Astrocyte (in vitro differentiated cells and primary cell): ENCODE measurements around the gene MEGF6. TPM values are rescaled to one million over a fixed set of nuclear protein-coding genes. Genes with fewer than 3 reads are reported as not detected.

Experiments used
- DNase-seq: peaks from one replicate; pipeline ENCODE4 v3.0.0-alpha.2; 2010; ENCODE audit warnings: low read depth
- FAIRE-seq: peaks from 2 replicates; lab custom pipeline; 2011; peaks lifted over from hg19 to GRCh38; lab: Jason Lieb, UNC
- H2AFZ ChIP-seq: 2 replicates; pipeline ENCODE4 v1.6.0; 2012; ENCODE audit warnings: low read depth, low read length, inconsistent platforms
- H3K27ac ChIP-seq: 2 replicates; pipeline ENCODE4 v1.5.1; 2011; ENCODE audit warnings: low read depth, low read length, inconsistent platforms
- H3K27me3 ChIP-seq: 2 replicates; pipeline ENCODE4 v1.6.0; 2011; ENCODE audit warnings: low read length, inconsistent platforms; ENCODE audit not compliant: insufficient read depth
- H3K36me3 ChIP-seq: 2 replicates; pipeline ENCODE4 v1.5.1; 2011; ENCODE audit warnings: low read length, inconsistent platforms; ENCODE audit not compliant: insufficient read depth
- H3K4me1 ChIP-seq: 2 replicates; pipeline ENCODE4 v1.5.1; 2011; ENCODE audit warnings: low read length, inconsistent platforms; ENCODE audit not compliant: insufficient read depth
- H3K4me2 ChIP-seq: 2 replicates; pipeline ENCODE4 v1.6.0; 2012; ENCODE audit warnings: low read length, inconsistent platforms
- H3K4me3 ChIP-seq: 2 replicates; pipeline ENCODE4 v1.5.1; 2011; ENCODE audit warnings: low read depth, mild to moderate bottlenecking, low read length, inconsistent platforms; ENCODE audit not compliant: insufficient read depth
- H3K79me2 ChIP-seq: 2 replicates; pipeline ENCODE4 v1.6.0; 2012; ENCODE audit warnings: mild to moderate bottlenecking, low read length, inconsistent platforms; ENCODE audit not compliant: insufficient read depth
- H3K9ac ChIP-seq: 2 replicates; pipeline ENCODE4 v1.6.0; 2012; ENCODE audit warnings: mild to moderate bottlenecking, low read length, inconsistent platforms
- H3K9me3 ChIP-seq: 2 replicates; pipeline ENCODE4 v1.5.1; 2012; ENCODE audit warnings: low read depth, mild to moderate bottlenecking, low read length, inconsistent platforms; ENCODE audit not compliant: insufficient read depth
- H4K20me1 ChIP-seq: 2 replicates; pipeline ENCODE4 v1.6.0; 2012; ENCODE audit warnings: low read length, inconsistent platforms; ENCODE audit not compliant: insufficient read depth
- H3K27ac Mint-ChIP-seq: one replicate; pipeline ENCODE4 v1.8.0; 2021; ENCODE audit warnings: mild to moderate bottlenecking, mixed read lengths; ENCODE audit not compliant: unreplicated experiment
- H3K27me3 Mint-ChIP-seq: one replicate; pipeline ENCODE4 v1.8.0; 2021; ENCODE audit warnings: low read depth, mixed read lengths; ENCODE audit not compliant: unreplicated experiment
- H3K36me3 Mint-ChIP-seq: one replicate; pipeline ENCODE4 v1.8.0; 2021; ENCODE audit warnings: low read depth, mixed read lengths; ENCODE audit not compliant: unreplicated experiment
- H3K4me1 Mint-ChIP-seq: one replicate; pipeline ENCODE4 v1.8.0; 2021; ENCODE audit warnings: low read depth, mixed read lengths; ENCODE audit not compliant: unreplicated experiment
- H3K4me3 Mint-ChIP-seq: one replicate; pipeline ENCODE4 v1.8.0; 2021; ENCODE audit warnings: mild to moderate bottlenecking, moderate library complexity, mixed read lengths; ENCODE audit not compliant: unreplicated experiment
- H3K9me3 Mint-ChIP-seq: one replicate; pipeline ENCODE4 v1.8.0; 2021; ENCODE audit warnings: mild to moderate bottlenecking, mixed read lengths; ENCODE audit not compliant: unreplicated experiment
- EZH2 ChIP-seq: IDR thresholded peaks from 2 replicates; pipeline ENCODE4 v1.6.1; 2012; ENCODE audit warnings: mild to moderate bottlenecking, low read length, inconsistent platforms; ENCODE audit not compliant: insufficient read depth
- total RNA-seq: library from RNA; stranded (reverse); gene quantifications from 2 replicates; pipeline ENCODE4 v1.2.1, GENCODE V29; 2021
- TF ChIP-seq, protein P1 (sequence below): IDR thresholded peaks from 2 replicates; pipeline ENCODE4 v1.5.1; 2011; ENCODE audit warnings: low read depth, mild to moderate bottlenecking, inconsistent platforms, low read length, moderate library complexity; ENCODE audit not compliant: insufficient read depth

MEGF6 gene
- total RNA-seq, 1 donor from 2014 or later: 14.8 TPM

DNA sequence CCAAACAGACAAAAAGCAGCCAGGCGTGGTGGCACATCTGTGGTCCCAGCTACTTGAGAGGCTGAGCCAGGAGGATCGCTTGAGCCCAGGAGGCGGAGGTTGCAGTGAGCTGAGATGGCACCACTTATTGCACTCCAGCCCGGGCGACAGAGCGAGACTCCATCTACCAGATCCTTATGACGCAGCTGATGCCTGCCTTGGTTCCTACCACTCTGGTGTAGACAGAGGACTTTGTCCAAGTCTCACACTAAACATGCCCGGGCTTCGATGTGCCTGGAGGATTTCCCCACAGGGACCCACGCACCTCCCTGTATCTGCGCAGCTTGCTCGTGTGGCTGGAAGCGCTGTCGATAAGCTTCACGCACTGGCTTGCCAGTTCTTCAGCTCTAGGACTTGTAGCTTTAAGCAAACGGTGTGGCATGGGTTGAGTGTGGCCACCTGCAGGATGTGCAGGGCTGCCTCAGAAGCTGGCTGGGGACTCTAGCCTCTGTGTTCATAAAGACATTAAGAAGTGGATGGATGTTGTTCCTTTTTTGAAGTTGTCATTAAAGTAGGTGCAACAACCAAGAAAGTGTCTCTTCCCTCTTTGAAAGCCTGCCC, 18.4 kb upstream of the MEGF6 start:
- DNase-seq: no peak
- Mint-ChIP-seq H3K4me1 (no peaks in the 10 kb centered on the region), H3K27me3 (no peaks in the 10 kb centered on the region), H3K9me3 (no peaks in the 10 kb centered on the region), H3K4me3 (peak overlapping the region; percentile 35), H3K36me3 (peaks cover 16% of the 10 kb centered on the region), H3K27ac (no peak overlapping the region)
- Histone ChIP-seq H3K4me3 (no peak overlapping the region), H3K9ac (no peak overlapping the region), H3K36me3 (peaks cover 7% of the 10 kb centered on the region), H3K27me3 (no peaks in the 10 kb centered on the region), H4K20me1 (peaks cover 16% of the 10 kb centered on the region), H3K79me2 (peaks cover 8% of the 10 kb centered on the region), H3K27ac (no peak overlapping the region), H3K4me1 (peaks cover 7% of the 10 kb centered on the region), H2AFZ (no peak overlapping the region), H3K9me3 (no peaks in the 10 kb centered on the region), H3K4me2 (no peak overlapping the region)
- FAIRE-seq: no peak
- no peak for TF ChIP-seq EZH2
- TF ChIP-seq, protein P1, sequence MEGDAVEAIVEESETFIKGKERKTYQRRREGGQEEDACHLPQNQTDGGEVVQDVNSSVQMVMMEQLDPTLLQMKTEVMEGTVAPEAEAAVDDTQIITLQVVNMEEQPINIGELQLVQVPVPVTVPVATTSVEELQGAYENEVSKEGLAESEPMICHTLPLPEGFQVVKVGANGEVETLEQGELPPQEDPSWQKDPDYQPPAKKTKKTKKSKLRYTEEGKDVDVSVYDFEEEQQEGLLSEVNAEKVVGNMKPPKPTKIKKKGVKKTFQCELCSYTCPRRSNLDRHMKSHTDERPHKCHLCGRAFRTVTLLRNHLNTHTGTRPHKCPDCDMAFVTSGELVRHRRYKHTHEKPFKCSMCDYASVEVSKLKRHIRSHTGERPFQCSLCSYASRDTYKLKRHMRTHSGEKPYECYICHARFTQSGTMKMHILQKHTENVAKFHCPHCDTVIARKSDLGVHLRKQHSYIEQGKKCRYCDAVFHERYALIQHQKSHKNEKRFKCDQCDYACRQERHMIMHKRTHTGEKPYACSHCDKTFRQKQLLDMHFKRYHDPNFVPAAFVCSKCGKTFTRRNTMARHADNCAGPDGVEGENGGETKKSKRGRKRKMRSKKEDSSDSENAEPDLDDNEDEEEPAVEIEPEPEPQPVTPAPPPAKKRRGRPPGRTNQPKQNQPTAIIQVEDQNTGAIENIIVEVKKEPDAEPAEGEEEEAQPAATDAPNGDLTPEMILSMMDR: no peak

DNA sequence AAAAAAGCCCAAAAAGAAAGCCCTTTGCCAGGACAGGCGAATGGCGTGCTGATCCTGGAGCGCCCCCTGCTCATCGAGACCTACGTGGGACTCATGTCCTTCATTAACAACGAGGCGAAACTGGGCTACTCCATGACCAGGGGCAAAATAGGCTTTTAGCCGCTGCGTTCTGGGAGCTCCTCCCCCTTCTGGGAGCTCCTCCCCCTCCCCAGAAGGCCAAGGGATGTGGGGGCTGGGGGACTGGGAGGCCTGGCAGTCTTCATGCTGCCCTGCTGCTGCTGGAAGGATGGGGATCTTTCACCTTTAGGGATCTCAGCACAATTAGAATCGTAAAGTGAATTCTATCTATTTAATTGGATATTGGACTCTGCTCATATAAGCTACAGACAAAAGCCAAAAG, 17.1 kb upstream of the MEGF6 start:
- no peak for FAIRE-seq

More for the DNA sequence above, 17.1 kb upstream of the MEGF6 start:
- TF ChIP-seq, protein P1: no peak
- no peak for DNase-seq
- H3K79me2 ChIP-seq: peaks cover 11% of the 10 kb centered on the region
- H3K27ac Mint-ChIP-seq: no peak overlapping the region
- H3K27me3 Mint-ChIP-seq: no peaks in the 10 kb centered on the region
- H3K36me3 Mint-ChIP-seq: peaks cover 16% of the 10 kb centered on the region
- H3K4me1 ChIP-seq: peaks cover 13% of the 10 kb centered on the region
- peaks cover 20% of the 10 kb centered on the region for H4K20me1 ChIP-seq
- no peak overlapping the region for H3K9ac ChIP-seq
- no peak overlapping the region for H3K27ac ChIP-seq
- no peaks in the 10 kb centered on the region for H3K9me3 ChIP-seq
- peaks cover 4% of the 10 kb centered on the region for H3K4me1 Mint-ChIP-seq
- no peak overlapping the region for H2AFZ ChIP-seq
- H3K27me3 ChIP-seq: no peaks in the 10 kb centered on the region
- H3K4me3 Mint-ChIP-seq: no peak overlapping the region
- peaks cover 7% of the 10 kb centered on the region for H3K36me3 ChIP-seq
- H3K4me3 ChIP-seq: no peak overlapping the region
- no peaks in the 10 kb centered on the region for H3K9me3 Mint-ChIP-seq
- H3K4me2 ChIP-seq: no peak overlapping the region
